Left ventricle myocardium inferior (tissue), 1 donor: ENCODE measurements around the gene PXMP2. TPM values are rescaled to one million over a fixed set of nuclear protein-coding genes. Genes with fewer than 3 reads are reported as not detected.
A peak's percentile ranks its signal among the peaks of the same experiment; 100 is the strongest.
"Not testable (repeated sequence)": the region's sequence is repeated elsewhere in the genome, so short reads cannot be mapped to it uniquely, and the experiment has no call there.

Experiments
- DNase-seq: peaks from one replicate; pipeline ENCODE4 v3.0.0-alpha.2; 2020
- H3K27ac ChIP-seq: fragments of 200-600 bp; replicated peaks from 2 replicates; pipeline ENCODE4 v1.8.0; 2021
- H3K27me3 ChIP-seq: fragments of 200-600 bp; 2 replicates; pipeline ENCODE4 v1.8.0; 2021; ENCODE audit warnings: low read depth
- H3K36me3 ChIP-seq: fragments of 200-600 bp; 2 replicates; pipeline ENCODE4 v1.8.0; 2021
- H3K4me1 ChIP-seq: fragments of 200-600 bp; 2 replicates; pipeline ENCODE4 v1.8.0; 2021
- H3K4me3 ChIP-seq: fragments of 200-600 bp; 2 replicates; pipeline ENCODE4 v1.8.0; 2021; ENCODE audit warnings: mild to moderate bottlenecking, moderate library complexity
- H3K9me3 ChIP-seq: fragments of 200-600 bp; replicated peaks from 2 replicates; pipeline ENCODE4 v1.8.0; 2021
- CTCF ChIP-seq: fragments of 200-600 bp; IDR thresholded peaks from 2 replicates; pipeline ENCODE4 v1.8.0; 2021; ENCODE audit warnings: antibody characterized with exemption, mild to moderate bottlenecking, borderline replicate concordance
- intact Hi-C: fragments of 100-400 bp; cut with micrococcal nuclease; formaldehyde crosslinking; loops from one replicate; pipeline ENCODE4 v1.11.0; 2022
- total RNA-seq: library from RNA; stranded (reverse); fragmentation: NEBNext Ultra II Directional; extraction: Animal tissue kit (Norgen Biotek cat#: 25700); gene quantifications from one replicate; pipeline ENCODE4 v1.2.1, GENCODE V29; 2021
- donor health status: DM: no; HTN: yes; CAD: no; lungs with severe emphysema.

PXMP2 gene
- total RNA-seq, 1 donor from 2014 or later, result 42.3 TPM

GRCh38 chr12:132741620-132742019, 54.2 kb downstream of the PXMP2 start:
- H3K4me3 ChIP-seq, result no peak overlapping the region
- no peaks in the 10 kb centered on the region for H3K27me3 ChIP-seq
- no peak for TF ChIP-seq CTCF
- no peak for DNase-seq
- H3K4me1 ChIP-seq, result peaks cover 38% of the 10 kb centered on the region
- peaks cover 94% of the 10 kb centered on the region for H3K36me3 ChIP-seq
- H3K9me3 ChIP-seq, result no peaks in the 10 kb centered on the region
- intact Hi-C loops, result no loop called here
- peak overlapping the region; percentile 86 for H3K27ac ChIP-seq

GRCh38 chr12:132743831-132744230, 56.4 kb downstream of the PXMP2 start:
- no peak for TF ChIP-seq CTCF
- Histone ChIP-seq H3K27me3 (no peaks in the 10 kb centered on the region), H3K4me3 (no peak overlapping the region), H3K9me3 (no peaks in the 10 kb centered on the region), H3K27ac (no peak overlapping the region), H3K4me1 (peaks cover 34% of the 10 kb centered on the region), H3K36me3 (peaks cover 96% of the 10 kb centered on the region)
- DNase-seq, result no peak
- intact Hi-C loops, result no loop called here

- DNase-seq, result no peak
- intact Hi-C loops, result no loop called here
- peaks cover 7% of the 10 kb centered on the region for H3K4me1 ChIP-seq
- H3K36me3 ChIP-seq, result peaks cover 97% of the 10 kb centered on the region
- no peaks in the 10 kb centered on the region for H3K27me3 ChIP-seq
- H3K4me3 ChIP-seq, result no peak overlapping the region
- H3K9me3 ChIP-seq, result no peaks in the 10 kb centered on the region
- H3K27ac ChIP-seq, result no peak overlapping the region
- TF ChIP-seq CTCF, result no peak
Observed at GRCh38 chr12:132746613-132747012, 59.2 kb downstream of the PXMP2 start.

- Histone ChIP-seq H3K36me3 (peaks cover 97% of the 10 kb centered on the region), H3K27ac (no peak overlapping the region), H3K9me3 (no peaks in the 10 kb centered on the region), H3K4me3 (no peak overlapping the region), H3K27me3 (no peaks in the 10 kb centered on the region), H3K4me1 (peaks cover 5% of the 10 kb centered on the region)
- intact Hi-C loops, result no loop called here
- DNase-seq, result no peak
- TF ChIP-seq CTCF, result no peak
Observed at GRCh38 chr12:132747395-132747794, 60.0 kb downstream of the PXMP2 start.

DNA sequence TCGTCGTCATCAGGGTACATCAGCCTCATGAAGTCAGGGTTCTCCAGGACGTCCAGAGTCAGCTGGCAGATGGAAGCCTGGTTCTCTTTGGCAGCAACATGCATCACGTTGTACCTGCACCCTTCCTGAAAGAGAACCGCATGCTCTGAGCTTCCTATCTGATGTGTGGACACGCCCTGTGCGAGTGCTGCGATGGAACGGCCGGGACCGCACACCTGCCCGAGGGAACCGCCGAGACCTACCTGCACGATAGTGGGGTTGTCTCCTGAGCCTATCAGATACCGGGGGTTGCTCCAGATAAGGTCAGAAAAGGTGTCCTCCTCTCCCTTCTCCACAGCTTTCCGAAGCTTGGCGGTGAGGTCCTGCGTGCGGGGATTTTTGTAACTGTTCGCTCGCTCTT, 60.5 kb downstream of the PXMP2 start:
- peaks cover 97% of the 10 kb centered on the region for H3K36me3 ChIP-seq
- H3K27ac ChIP-seq, result no peak overlapping the region
- intact Hi-C loops, result no loop called here
- DNase-seq, result no peak
- H3K9me3 ChIP-seq, result no peaks in the 10 kb centered on the region
- no peak overlapping the region for H3K4me3 ChIP-seq
- H3K4me1 ChIP-seq, result peaks cover 5% of the 10 kb centered on the region
- H3K27me3 ChIP-seq, result no peaks in the 10 kb centered on the region
- TF ChIP-seq CTCF, result no peak

DNA sequence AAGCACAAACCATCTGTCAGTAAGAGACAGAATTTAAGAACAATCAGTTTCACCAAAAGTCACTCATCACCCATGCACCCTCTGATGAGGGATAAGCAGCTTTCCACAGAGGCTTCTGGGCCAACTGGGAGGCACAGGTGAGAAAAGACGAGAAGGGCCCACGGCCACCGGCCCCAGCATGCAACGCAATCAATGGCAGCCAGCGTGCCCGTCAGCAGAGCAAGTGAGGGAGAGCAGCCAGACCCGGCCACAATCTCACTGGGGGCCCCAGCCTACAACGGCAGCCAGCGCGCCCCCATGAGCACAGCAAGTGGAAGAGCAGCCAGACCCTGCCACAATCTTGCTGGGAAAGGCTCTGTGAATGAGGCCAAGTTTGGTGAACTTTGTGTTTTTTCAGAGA, 60.9 kb downstream of the PXMP2 start:
- Histone ChIP-seq H3K27me3 (no peaks in the 10 kb centered on the region), H3K9me3 (no peaks in the 10 kb centered on the region), H3K4me3 (no peak overlapping the region), H3K4me1 (peaks cover 5% of the 10 kb centered on the region), H3K36me3 (peaks cover 96% of the 10 kb centered on the region), H3K27ac (no peak overlapping the region)
- TF ChIP-seq CTCF, result no peak
- no peak for DNase-seq
- intact Hi-C loops, result no loop called here

- H3K27me3 ChIP-seq, H3K4me1 ChIP-seq, H3K27ac ChIP-seq, H3K4me3 ChIP-seq, intact Hi-C loops, DNase-seq, H3K9me3 ChIP-seq: not testable (repeated sequence)
- H3K36me3 ChIP-seq, result peaks cover 75% of the 10 kb centered on the region
Observed at GRCh38 chr12:132753670-132754069, 66.3 kb downstream of the PXMP2 start.
